IMR-90 (cell line): ENCODE data around the gene GMPPB. TPM values are rescaled to one million over a fixed set of nuclear protein-coding genes. Genes with fewer than 3 reads are reported as not detected.

Experiments used
- ATAC-seq: fragments of 200-7000 bp; cut with Tn5 transposase; 2 replicates; pipeline ENCODE4 v1.9.1; 2020; ENCODE audit warnings: low read depth, mild to moderate bottlenecking, moderate library complexity
- BruUV-seq: library from RNA; stranded (reverse); fragments of 400-500 nt; replicated peaks from 2 replicates; lab custom pipeline; 2021; lab: Mats Ljungman, UMichigan
- CTCF ChIA-PET: fragments of 300-600 bp; formaldehyde crosslinking; extraction: SDS; loops from one replicate; lab custom pipeline; 2021; ENCODE audit warnings: antibody characterized with exemption; lab: Yijun Ruan, JAX
- POLR2A ChIA-PET: fragments of 300-600 bp; sonication (Branson Sonifier 250); formaldehyde crosslinking; loops from one replicate; lab custom pipeline; 2022; ENCODE audit warnings: antibody characterized with exemption; ENCODE audit not compliant: unreplicated experiment; lab: Charles Lee
- DNase-seq: peaks from one replicate; pipeline ENCODE4 v3.0.0; 2013
- H2AFZ ChIP-seq: replicated peaks from 2 replicates; pipeline ENCODE3; 2013; ENCODE audit warnings: low read length, mild to moderate bottlenecking; ENCODE audit not compliant: poor library complexity
- H2AK5ac ChIP-seq: 2 replicates; pipeline ENCODE4 v1.6.1; 2013; ENCODE audit warnings: low read depth, low read length, inconsistent platforms
- H2AK9ac ChIP-seq: replicated peaks from 2 replicates; pipeline ENCODE3; 2013; ENCODE audit warnings: mild to moderate bottlenecking, low read depth, low read length, moderate library complexity; ENCODE audit not compliant: poor library complexity
- H2BK120ac ChIP-seq: 2 replicates; pipeline ENCODE4 v1.6.1; 2013; ENCODE audit warnings: low read depth, low read length, inconsistent platforms
- H2BK15ac ChIP-seq: 3 replicates; pipeline ENCODE4 v1.6.1; 2013; ENCODE audit warnings: low read depth, low read length, inconsistent platforms
- H2BK20ac ChIP-seq: 2 replicates; pipeline ENCODE4 v1.6.1; 2013; ENCODE audit warnings: low read depth, mild to moderate bottlenecking, inconsistent platforms, low read length, moderate library complexity
- H2BK5ac ChIP-seq: 2 replicates; pipeline ENCODE4 v1.6.1; 2013; ENCODE audit warnings: mild to moderate bottlenecking, low read depth, low read length, inconsistent platforms; ENCODE audit not compliant: poor library complexity, severe bottlenecking
- H3K14ac ChIP-seq: replicated peaks from 2 replicates; pipeline ENCODE4 v1.6.1; 2013; ENCODE audit warnings: low read depth, low read length, inconsistent platforms
- H3K18ac ChIP-seq: 2 replicates; pipeline ENCODE4 v1.6.1; 2013; ENCODE audit warnings: low read depth, low read length, control low read depth
- H3K23ac ChIP-seq: 2 replicates; pipeline ENCODE4 v1.6.1; 2013; ENCODE audit warnings: low read depth, low read length, inconsistent platforms
- H3K27ac ChIP-seq: 2 replicates; pipeline ENCODE4 v1.5.1; 2013; ENCODE audit warnings: mild to moderate bottlenecking, control low read depth, low read length; ENCODE audit not compliant: insufficient read depth
- H3K27me3 ChIP-seq: 2 replicates; pipeline ENCODE4 v1.6.1; 2013; ENCODE audit warnings: low read length; ENCODE audit not compliant: control insufficient read depth, insufficient read depth
- H3K36me3 ChIP-seq: 2 replicates; pipeline ENCODE4 v1.6.1; 2013; ENCODE audit warnings: low read length, mixed read lengths; ENCODE audit not compliant: control insufficient read depth, insufficient read depth
- H3K4ac ChIP-seq: 2 replicates; pipeline ENCODE4 v1.6.1; 2013; ENCODE audit warnings: low read depth, low read length, inconsistent platforms
- H3K4me1 ChIP-seq: 2 replicates; pipeline ENCODE4 v1.6.1; 2013; ENCODE audit warnings: low read length, mixed read lengths; ENCODE audit not compliant: control insufficient read depth, insufficient read depth
- H3K4me2 ChIP-seq: 2 replicates; pipeline ENCODE4 v1.6.1; 2013; ENCODE audit warnings: low read depth, mild to moderate bottlenecking, control low read depth, low read length, moderate library complexity
- H3K4me3 ChIP-seq: 2 replicates; pipeline ENCODE4 v1.5.1; 2013; ENCODE audit warnings: low read depth, mild to moderate bottlenecking, control low read depth, low read length, moderate library complexity; ENCODE audit not compliant: insufficient read depth
- H3K56ac ChIP-seq: 2 replicates; pipeline ENCODE4 v1.6.1; 2013; ENCODE audit warnings: low read length, inconsistent platforms; ENCODE audit not compliant: insufficient read depth; ENCODE audit errors: extremely low read depth
- H3K79me1 ChIP-seq, 2 experiments: 2 replicates each; pipeline ENCODE4 v1.6.1; 2013; ENCODE audit warnings: low read length in 2 of 2, inconsistent platforms in 1 of 2, low read depth in 1 of 2
- H3K9ac ChIP-seq: 2 replicates; pipeline ENCODE4 v1.6.1; 2013; ENCODE audit warnings: low read depth, low read length, control low read depth
- H3K9me1 ChIP-seq: 2 replicates; pipeline ENCODE4 v1.6.1; 2013; ENCODE audit warnings: low read length, inconsistent platforms; ENCODE audit not compliant: insufficient read depth
- H3K9me3 ChIP-seq: 2 replicates; pipeline ENCODE4 v1.6.1; 2013; ENCODE audit warnings: low read length; ENCODE audit not compliant: control insufficient read depth, insufficient read depth
- H4K20me1 ChIP-seq: 2 replicates; pipeline ENCODE4 v1.6.1; 2013; ENCODE audit warnings: low read length, inconsistent platforms; ENCODE audit not compliant: insufficient read depth
- H4K5ac ChIP-seq: 2 replicates; pipeline ENCODE4 v1.6.1; 2013; ENCODE audit warnings: mild to moderate bottlenecking, low read depth, low read length, control low read depth
- H4K8ac ChIP-seq, 2 experiments: 2 replicates each; pipeline ENCODE4 v1.6.1; 2013; ENCODE audit warnings: low read depth in 2 of 2, low read length in 2 of 2, control low read depth in 1 of 2, inconsistent platforms in 1 of 2
- H4K91ac ChIP-seq: 2 replicates; pipeline ENCODE4 v1.6.1; 2013; ENCODE audit warnings: low read depth, low read length, inconsistent platforms; ENCODE audit not compliant: insufficient read depth
- BHLHE40 ChIP-seq: fragments of 150-350 bp; IDR thresholded peaks from 2 replicates; pipeline ENCODE4 v1.6.1; 2016; ENCODE audit warnings: mild to moderate bottlenecking, low read depth, low read length
- CEBPB ChIP-seq: IDR thresholded peaks from 2 replicates; pipeline ENCODE4 v1.6.1; 2012; ENCODE audit warnings: low read depth, low read length, improper control_type of control experiment
- CHD1 ChIP-seq: IDR thresholded peaks from 2 replicates; pipeline ENCODE4 v1.6.1; 2012; ENCODE audit warnings: low read depth, low read length, improper control_type of control experiment
- CTCF ChIP-seq: conservative IDR thresholded peaks from 2 replicates; pipeline ENCODE4 v1.5.1; 2012; ENCODE audit warnings: mild to moderate bottlenecking, low read depth, low read length, improper control_type of control experiment
- FOS ChIP-seq: fragments of 150-350 bp; IDR thresholded peaks from 2 replicates; pipeline ENCODE4 v1.6.1; 2016; ENCODE audit warnings: low read depth, low read length
- MAFK ChIP-seq: IDR thresholded peaks from 2 replicates; pipeline ENCODE4 v1.6.1; 2012; ENCODE audit warnings: low read depth, low read length, improper control_type of control experiment
- MXI1 ChIP-seq: IDR thresholded peaks from 2 replicates; pipeline ENCODE4 v1.6.1; 2012; ENCODE audit warnings: low read depth, mild to moderate bottlenecking, low read length, moderate library complexity, borderline replicate concordance
- NFE2L2 ChIP-seq: fragments of 150-350 bp; IDR thresholded peaks from 2 replicates; pipeline ENCODE4 v1.6.1; 2016; ENCODE audit warnings: low read depth, mild to moderate bottlenecking, low read length
- POLR2A ChIP-seq: IDR thresholded peaks from 2 replicates; pipeline ENCODE4 v1.6.1; 2012; ENCODE audit warnings: mild to moderate bottlenecking, low read depth, low read length
- RAD21 ChIP-seq: IDR thresholded peaks from 2 replicates; pipeline ENCODE4 v1.6.1; 2012; ENCODE audit warnings: low read length, improper control_type of control experiment
- RCOR1 ChIP-seq: IDR thresholded peaks from 2 replicates; pipeline ENCODE4 v1.6.1; 2012; ENCODE audit warnings: mild to moderate bottlenecking, low read length, improper control_type of control experiment; ENCODE audit not compliant: insufficient replicate concordance
- RFX5 ChIP-seq: IDR thresholded peaks from 2 replicates; pipeline ENCODE4 v1.8.0; 2012; ENCODE audit warnings: low read depth, mild to moderate bottlenecking, low read length, moderate library complexity
- SMC3 ChIP-seq: fragments of 150-350 bp; IDR thresholded peaks from 2 replicates; pipeline ENCODE4 v1.6.1; 2016; ENCODE audit warnings: low read depth, mild to moderate bottlenecking, antibody characterized with exemption, low read length, moderate library complexity
- WGBS, 2 experiments: methylation state at CpG; one replicate each; pipeline versions ENCODE4 v1.1.5 to v1.1.7; 2013; ENCODE audit warnings: missing lambda C conversion rate in 2 of 2; ENCODE audit not compliant: insufficient read length in 1 of 2; ENCODE audit errors: extremely low coverage in 2 of 2; 5-methylcytosine and 5-hydroxymethylcytosine counted together
- dilution Hi-C: fragments of 300-500 bp; cut with HindIII; formaldehyde crosslinking; loops from one replicate; pipeline ENCODE4 v1.14.3; 2018; ENCODE audit warnings: low sequenced_read_pairs; ENCODE audit not compliant: unreplicated experiment
- in situ Hi-C: fragments of 300-500 bp; cut with MboI; formaldehyde crosslinking; loops from 3 replicates; pipeline ENCODE4 v1.14.3; 2019; ENCODE audit warnings: low sequenced_read_pairs, inconsistent platforms, mixed read lengths
- intact Hi-C: fragments of 100-400 bp; cut with micrococcal nuclease; formaldehyde crosslinking; loops from 2 replicates; pipeline ENCODE4 v1.10.0; 2022
- polyA plus RNA-seq, 3 experiments: library from polyadenylated mRNA; depleted of rRNA; stranded (reverse); fragments of >200 nt; gene quantifications; 2 replicates each; pipeline ENCODE4 v1.2.3, GENCODE V29; 2012; ENCODE audit warnings: low replicate concordance in 1 of 3
- total RNA-seq: library from RNA; depleted of rRNA; stranded (reverse); fragments of >200 nt; gene quantifications from 2 replicates; pipeline ENCODE4 v1.2.3, GENCODE V29; 2012

GMPPB gene
- total and polyA plus RNA-seq, 2 of the 4 experiments (the other 2 are of a cell fraction): 27.9 to 37.3 TPM

- dilution Hi-C loops (no loop called here), intact Hi-C loops (no loop called here), in situ Hi-C loops (no loop called here)
- H3K4me2 ChIP-seq: no peak overlapping the region
- H2BK15ac ChIP-seq: no peak overlapping the region
- no peak overlapping the region for H4K8ac ChIP-seq
- ChIA-PET POLR2A (no interaction called here), CTCF (no interaction called here)
- no peak overlapping the region for H2BK120ac ChIP-seq
- no peak overlapping the region for H3K9ac ChIP-seq
- peaks cover 7% of the 10 kb centered on the region; the same call in 1 of the 2 replicates for H3K4me1 ChIP-seq
- no peak for TF ChIP-seq RFX5
- TF ChIP-seq CHD1: no peak
- no peak for TF ChIP-seq SMC3
- TF ChIP-seq MAFK: no peak
- TF ChIP-seq POLR2A: no peak
- TF ChIP-seq CEBPB: no peak
- TF ChIP-seq NFE2L2: no peak
- no peak for TF ChIP-seq CTCF
- no peak for TF ChIP-seq FOS
- no peak for TF ChIP-seq MXI1
- TF ChIP-seq RAD21: no peak
- TF ChIP-seq BHLHE40: no peak
- TF ChIP-seq RCOR1: no peak
- H2AK5ac ChIP-seq: no peak overlapping the region
- no peak overlapping the region for H3K18ac ChIP-seq
- no peak overlapping the region for H3K14ac ChIP-seq
- H3K4ac ChIP-seq: no peak overlapping the region
- DNase-seq: peak; percentile 72
- no peak overlapping the region for H4K5ac ChIP-seq
- no TSS peak for BruUV-seq
- no peak overlapping the region for H3K4me3 ChIP-seq
- peaks cover 42 to 66% of the 10 kb centered on the region in 2 experiments for H3K79me1 ChIP-seq
- no peak overlapping the region for H2AK9ac ChIP-seq
- no peak overlapping the region for H3K23ac ChIP-seq
- no peaks in the 10 kb centered on the region for H3K9me3 ChIP-seq
- H3K56ac ChIP-seq: no peak overlapping the region
- peaks cover 31% of the 10 kb centered on the region for H4K20me1 ChIP-seq
- H3K27ac ChIP-seq: no peak overlapping the region
- H2BK20ac ChIP-seq: no peak overlapping the region
- ATAC-seq: no peak
- H3K36me3 ChIP-seq: peaks cover 14% of the 10 kb centered on the region
- no CpG with 5 or more reads among the region's 2 CpGs for WGBS, 2 experiments
- peaks cover 12% of the 10 kb centered on the region for H3K9me1 ChIP-seq
- no peak overlapping the region for H2BK5ac ChIP-seq
- no peaks in the 10 kb centered on the region for H3K27me3 ChIP-seq
- no peak overlapping the region for H2AFZ ChIP-seq
- no peak overlapping the region for H4K91ac ChIP-seq
Observed at GRCh38 chr3:49745986-49746385, 22.2 kb upstream of the GMPPB start.
